ENCODE data around the gene CNPPD1. TPM values are rescaled to one million over a fixed set of nuclear protein-coding genes. Genes with fewer than 3 reads are reported as not detected.

Gene CNPPD1
- total and polyA plus RNA-seq, 7 donors, result 24.1 to 79.5 (median 38.5) TPM

- DNase-seq, result no peak
- peaks cover 0 to 15% (median 12%) of the 10 kb centered on the region in 4 donors for H3K36me3 ChIP-seq
- H3K4me3 ChIP-seq, result peak overlapping the region; percentile 70 to 75 (median 72)
- peaks cover 0 to 13% (median 10%) of the 10 kb centered on the region in 4 donors for H3K4me1 ChIP-seq
- WGBS, 2 donors, result 53 to 77% methylated on average over 4 of the region's 4 CpGs
- TF ChIP-seq CTCF (IDR thresholded peaks at IDR 0.05), result no peak
- TF ChIP-seq POLR2A (IDR thresholded peaks at IDR 0.05), result no peak
- TF ChIP-seq EP300 (IDR thresholded peaks at IDR 0.05), result no peak
- no peak for TF ChIP-seq POLR2AphosphoS5 (IDR thresholded peaks at IDR 0.05)
- intact Hi-C loops (cut with DNase I), result loop anchor here (2.0 to 5.0 kb wide), 3 partner anchors 16 to 226 kb away; partner anchors contain the start of genes ABCB6, CNPPD1 and DNPEP
- peak overlapping the region; percentile 93 to 99 (median 96) for H3K27ac ChIP-seq
- H3K9me3 ChIP-seq, result no peaks in the 10 kb centered on the region
- no peaks in the 10 kb centered on the region for H3K27me3 ChIP-seq
These were observed 15.6 kb downstream of the CNPPD1 start for GRCh38 chr2:219161097-219161496.

- Histone ChIP-seq H3K27ac (peak within 1 kb of the TSS; percentile 93 to 99 (median 96)), H3K4me1 (peaks cover 0 to 13% (median 10%) of the 10 kb centered on the region in 4 donors), H3K4me3 (peak within 1 kb of the TSS; percentile 70 to 75 (median 72)), H3K9me3 (no peaks in the 10 kb centered on the region), H3K27me3 (no peaks in the 10 kb centered on the region), H3K36me3 (peaks cover 0 to 20% (median 12%) of the 10 kb centered on the region in 4 donors)
- 0% methylated on average over 70 of the region's 70 CpGs for WGBS, 2 donors
- TF ChIP-seq POLR2AphosphoS5 (IDR thresholded peaks at IDR 0.05) (peak; percentile 57 to 88 (median 80)), EP300 (IDR thresholded peaks at IDR 0.05) (no peak), CTCF (IDR thresholded peaks at IDR 0.05) (peak; percentile 93 to 100 (median 98)), POLR2A (IDR thresholded peaks at IDR 0.05) (peak; percentile 42 to 53)
- peak; percentile 99 for DNase-seq
- intact Hi-C loops (cut with DNase I), result loop anchor here (1.0 to 5.0 kb wide), 6 partner anchors 16 to 227 kb away; partner anchors contain the start of genes ABCB6, CNPPD1 and DNPEP
These were observed 16.3 kb downstream of the CNPPD1 start, which contains the start of gene NHEJ1 for GRCh38 chr2:219160186-219161017. TSS of gene NHEJ1 (minus strand) at chr2:219160815. CDS start at chr2:219158362, 2,453 bp downstream.

DNA sequence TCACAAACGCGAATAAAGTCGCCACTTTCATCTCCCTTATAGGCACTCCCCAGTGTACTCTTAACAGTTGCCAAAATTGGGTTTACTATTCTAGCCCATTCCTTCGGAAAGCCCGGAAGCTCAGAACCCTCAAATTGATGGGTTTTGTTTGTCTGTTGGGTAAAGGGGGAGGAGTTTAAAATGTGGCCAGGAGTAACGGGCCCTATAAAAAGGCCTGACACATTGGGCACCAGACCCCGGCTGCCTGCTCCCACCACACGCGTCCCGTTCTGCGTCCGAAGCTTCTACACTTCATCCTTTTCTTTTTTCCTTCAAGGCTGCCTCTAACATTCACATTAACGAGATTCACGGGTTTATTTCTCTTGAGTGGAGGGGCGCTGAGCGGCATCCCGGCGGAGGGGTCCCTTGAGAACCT is 16.9 kb downstream of the CNPPD1 start:
- Histone ChIP-seq H3K9me3 (no peaks in the 10 kb centered on the region), H3K27me3 (no peaks in the 10 kb centered on the region), H3K4me1 (peaks cover 0 to 13% (median 10%) of the 10 kb centered on the region in 4 donors), H3K27ac (peak overlapping the region; percentile 93 to 99 (median 96)), H3K4me3 (peak overlapping the region; percentile 70 to 75 (median 72)), H3K36me3 (peaks cover 0 to 20% (median 12%) of the 10 kb centered on the region in 4 donors)
- TF ChIP-seq POLR2A (IDR thresholded peaks at IDR 0.05) (no peak), POLR2AphosphoS5 (IDR thresholded peaks at IDR 0.05) (no peak), CTCF (IDR thresholded peaks at IDR 0.05) (no peak), EP300 (IDR thresholded peaks at IDR 0.05) (no peak)
- intact Hi-C loops (cut with DNase I), result loop anchor here (1.0 to 10.0 kb wide), 7 partner anchors 17 to 228 kb away; partner anchors contain the start of genes ABCB6, CNPPD1, CRYBA2 and DNPEP
- WGBS, 2 donors, result 6 to 13% methylated on average over 18 of the region's 18 CpGs
- no peak for DNase-seq

DNA sequence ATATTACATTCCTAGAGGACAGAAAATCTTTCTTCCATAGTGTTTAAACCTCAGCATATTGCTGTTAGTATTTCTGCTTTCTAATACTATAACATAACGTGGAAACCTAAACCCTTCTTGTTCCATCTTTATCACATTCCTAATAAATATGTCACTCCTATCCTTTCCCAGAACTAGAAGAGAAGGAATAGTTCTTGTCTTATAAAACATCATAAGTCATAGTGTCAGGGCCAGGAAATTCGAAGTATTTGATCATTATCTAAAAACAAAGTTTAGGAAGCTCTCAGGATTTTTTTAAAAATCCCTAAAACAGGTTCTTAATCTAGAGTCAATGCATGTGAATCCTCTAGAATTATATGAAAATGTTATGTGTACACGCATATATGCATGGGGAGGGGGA is 18.1 kb downstream of the CNPPD1 start:
- 91 to 96% methylated on average over 3 of the region's 3 CpGs for WGBS, 2 donors
- DNase-seq, result no peak
- intact Hi-C loops (cut with DNase I), result loop anchor here (10.0 kb wide), 1 partner anchor 164 kb away; the partner anchor contains the start of gene CRYBA2
- H3K36me3 ChIP-seq, result peaks cover 0 to 24% (median 16%) of the 10 kb centered on the region in 4 donors
- H3K4me1 ChIP-seq, result peaks cover 0 to 13% (median 10%) of the 10 kb centered on the region in 4 donors
- H3K4me3 ChIP-seq, result no peak overlapping the region
- H3K27me3 ChIP-seq, result no peaks in the 10 kb centered on the region
- no peaks in the 10 kb centered on the region for H3K9me3 ChIP-seq
- TF ChIP-seq POLR2AphosphoS5 (IDR thresholded peaks at IDR 0.05) (no peak), POLR2A (IDR thresholded peaks at IDR 0.05) (no peak), EP300 (IDR thresholded peaks at IDR 0.05) (no peak), CTCF (IDR thresholded peaks at IDR 0.05) (no peak)
- no peak overlapping the region for H3K27ac ChIP-seq
